ENCODE results near the gene KRT76.
"Not testable (repeated sequence)": the region's sequence is repeated elsewhere in the genome, so short reads cannot be mapped to it uniquely, and the experiment has no call there.

Gene KRT76

DNA sequence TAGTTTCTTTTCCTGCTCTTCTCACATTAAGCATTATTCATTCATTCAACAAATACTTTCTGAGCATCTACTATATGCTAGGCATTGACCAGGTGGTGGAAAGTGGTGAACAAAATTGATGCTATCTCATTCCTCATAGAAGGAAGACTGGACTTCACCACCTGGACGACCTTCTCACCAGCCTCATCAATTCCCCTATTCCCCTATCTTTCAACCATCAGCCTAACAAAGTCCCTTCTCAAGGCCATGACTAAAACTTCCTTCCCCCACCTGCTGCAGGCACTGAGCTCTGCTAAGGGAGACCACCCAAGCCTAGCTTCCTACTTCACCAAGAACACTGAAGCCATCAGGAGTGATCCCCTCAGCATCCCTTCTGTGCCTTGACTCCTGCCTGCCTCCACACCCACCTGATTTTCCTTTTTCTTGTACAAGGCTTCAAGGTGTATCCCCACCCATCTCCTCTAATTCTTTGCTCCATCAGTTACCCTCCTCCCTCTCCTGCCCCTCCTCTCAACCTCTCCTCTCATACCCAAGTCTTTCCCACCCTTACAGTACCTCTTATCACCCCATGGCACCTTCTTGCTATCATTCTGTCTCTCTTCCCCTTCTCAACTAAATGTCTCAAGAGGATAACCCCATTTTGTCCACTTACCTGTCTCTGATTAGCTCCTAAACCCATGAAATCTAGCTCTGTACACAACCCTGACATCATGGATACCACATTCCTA lies 19.5 kb downstream of the KRT76 start:
- no peak for DNase-seq

DNA sequence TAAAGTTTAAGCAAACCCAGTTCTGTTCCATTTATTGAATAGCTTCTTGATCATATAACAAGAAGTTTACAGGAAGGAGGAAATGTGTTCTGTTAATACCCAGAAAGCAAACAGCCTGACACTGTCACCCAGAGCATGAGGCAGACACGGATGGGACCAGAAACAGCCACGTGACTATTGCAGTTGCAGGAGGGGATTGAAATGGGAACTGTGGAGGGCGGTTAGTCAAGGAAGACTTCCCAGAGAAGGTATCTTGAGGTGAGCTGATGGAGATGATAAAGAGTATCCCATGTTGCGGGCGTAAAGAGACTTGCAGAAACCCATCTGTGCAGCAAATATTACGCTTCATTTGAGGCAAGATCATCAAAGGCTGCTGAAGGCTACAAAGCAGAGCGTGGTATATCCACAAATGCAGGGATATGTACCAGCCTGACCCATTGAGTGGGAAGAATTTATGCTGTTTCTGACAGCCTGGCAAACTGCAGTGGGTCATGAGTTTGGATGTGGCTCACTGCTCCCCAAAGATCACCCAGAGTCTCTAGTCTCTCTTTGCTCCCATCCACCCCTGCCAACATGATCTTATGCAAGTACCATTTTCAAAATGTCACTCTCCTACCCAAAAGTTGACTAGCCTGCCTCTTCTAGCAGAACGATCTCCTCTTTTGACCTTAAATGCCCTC lies 20.7 kb downstream of the KRT76 start:
- DNase-seq = no peak

GRCh38 chr12:52755533-52755932 lies 21.6 kb downstream of the KRT76 start:
- no peak for DNase-seq

GRCh38 chr12:52754135-52754534 lies 23.0 kb downstream of the KRT76 start:
- DNase-seq = no peak

- DNase-seq = no peak
These were observed 23.9 kb downstream of the KRT76 start for GRCh38 chr12:52753283-52753682.

DNA sequence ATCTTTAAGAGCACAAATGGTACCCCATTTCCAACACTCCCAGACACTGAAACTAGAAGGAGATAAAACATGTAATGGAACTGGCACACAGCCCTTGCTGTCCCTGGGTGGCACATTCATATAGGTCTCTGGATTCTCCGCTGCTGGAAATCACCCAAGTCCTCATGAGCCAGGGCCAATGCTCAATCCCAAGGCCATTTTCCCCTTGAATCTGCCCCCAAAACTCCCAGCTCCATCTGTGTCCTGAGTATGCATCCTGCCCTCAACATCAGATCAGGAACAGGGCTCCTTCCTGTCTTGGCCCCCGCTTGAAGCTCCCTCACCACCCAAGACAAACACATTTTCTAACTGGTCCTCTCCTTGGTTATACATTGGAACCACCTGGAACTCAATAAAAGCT lies 24.6 kb downstream of the KRT76 start:
- DNase-seq = no peak

DNA sequence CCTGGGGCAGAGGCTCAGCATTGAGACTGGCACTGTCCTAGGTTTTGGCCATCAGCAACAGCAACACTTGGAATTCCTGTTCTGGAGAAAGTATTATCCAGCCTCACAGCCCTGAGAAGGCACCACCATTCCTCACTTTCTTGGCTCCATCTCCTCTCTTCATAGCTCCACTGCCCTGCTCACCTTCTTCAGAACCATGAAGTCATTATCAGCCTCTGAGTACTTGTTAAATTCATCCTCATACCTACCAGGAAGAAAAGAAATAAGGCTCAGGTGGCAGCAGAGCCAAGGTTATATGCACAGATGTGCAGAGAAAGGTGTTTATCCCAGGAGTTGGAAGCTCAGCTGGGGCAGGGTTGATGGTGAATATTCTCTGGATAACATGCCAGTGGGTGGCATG lies 25.4 kb downstream of the KRT76 start:
- DNase-seq = no peak

- not testable (repeated sequence) for DNase-seq
These were observed 26.6 kb downstream of the KRT76 start for GRCh38 chr12:52750532-52750931.

- no peak for DNase-seq
These were observed 27.3 kb downstream of the KRT76 start for GRCh38 chr12:52749827-52750226.

- DNase-seq = no peak
These were observed 28.6 kb downstream of the KRT76 start for GRCh38 chr12:52748578-52748977.

GRCh38 chr12:52745554-52745953 lies 31.6 kb downstream of the KRT76 start:
- DNase-seq = no peak

GRCh38 chr12:52744493-52745156 lies 32.5 kb downstream of the KRT76 start:
- DNase-seq = no peak

DNA sequence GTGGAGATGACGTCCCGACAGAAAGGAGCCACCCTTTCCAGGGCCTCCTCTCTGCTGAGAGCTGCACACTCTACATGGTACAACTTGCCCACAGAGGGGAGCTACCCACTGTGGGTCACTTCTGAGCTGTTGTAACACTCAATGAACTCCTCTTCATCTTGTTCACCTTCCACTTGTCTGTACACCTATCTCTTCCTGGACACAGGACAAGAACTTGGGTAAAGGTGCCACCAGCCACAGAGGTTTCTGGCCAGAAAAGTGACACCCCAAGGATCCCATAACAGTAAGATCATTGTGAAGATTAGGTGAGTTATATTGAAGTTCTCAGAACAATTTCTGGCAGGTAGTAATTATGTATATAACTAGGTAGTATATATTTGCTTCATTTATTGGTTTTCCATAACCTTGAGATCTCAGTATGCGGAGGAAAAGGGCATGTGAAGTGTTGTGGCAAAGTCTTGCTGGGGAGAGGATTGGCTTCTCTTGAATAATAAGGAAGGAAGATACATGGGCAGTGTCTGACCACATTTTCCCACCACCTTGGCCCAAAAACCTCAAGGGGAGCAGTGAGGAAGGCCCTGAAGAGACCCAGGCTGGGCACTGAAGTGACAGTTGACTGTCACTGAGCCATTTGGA lies 34.2 kb downstream of the KRT76 start:
- DNase-seq = no peak

DNA sequence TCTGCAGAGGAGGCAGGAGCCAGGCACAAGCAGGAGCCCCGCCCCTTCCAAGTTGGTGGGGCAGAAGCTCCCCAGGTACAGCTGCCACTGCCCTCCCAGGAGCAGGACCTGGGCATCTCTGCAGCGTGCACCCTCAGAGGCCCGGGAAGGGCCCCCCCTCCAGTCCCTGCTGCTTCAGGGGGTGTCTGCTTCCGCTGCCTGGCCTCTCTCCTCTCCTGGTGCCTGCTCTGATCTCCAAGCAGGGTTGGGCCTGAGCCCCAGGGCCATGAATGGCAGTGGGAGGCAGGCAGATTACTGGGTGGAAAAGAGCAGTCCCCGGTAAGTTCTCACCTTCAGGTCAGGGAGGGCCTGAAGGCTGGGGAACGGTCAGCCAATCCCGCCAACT lies 35.0 kb downstream of the KRT76 start:
- no peak for DNase-seq

GRCh38 chr12:52741375-52742195 lies 35.6 kb downstream of the KRT76 start:
- peak; percentile 66 to 75 for DNase-seq

GRCh38 chr12:52740584-52740983 lies 36.6 kb downstream of the KRT76 start:
- no peak for DNase-seq

DNA sequence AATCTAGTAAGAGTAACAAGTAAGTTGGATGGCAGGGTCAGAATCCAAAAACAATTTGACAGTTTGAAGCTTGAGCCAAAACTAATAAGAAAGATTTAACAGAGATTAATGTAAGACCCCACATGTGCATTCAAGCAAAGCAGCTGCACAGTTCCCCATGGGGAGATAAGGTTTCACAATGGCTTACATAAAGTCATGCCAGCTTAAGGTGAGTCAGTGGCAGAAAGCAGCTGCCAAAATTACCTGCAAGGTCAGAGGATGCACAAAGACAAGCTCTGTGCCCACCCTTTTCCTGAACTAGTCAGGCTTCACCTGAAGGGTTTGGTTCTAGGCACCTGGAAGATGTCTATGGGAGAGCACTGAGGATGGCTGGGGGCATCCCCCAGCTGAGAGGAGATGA lies 37.2 kb downstream of the KRT76 start:
- DNase-seq = no peak

GRCh38 chr12:52735816-52736632 lies 41.1 kb downstream of the KRT76 start:
- no peak for DNase-seq

DNA sequence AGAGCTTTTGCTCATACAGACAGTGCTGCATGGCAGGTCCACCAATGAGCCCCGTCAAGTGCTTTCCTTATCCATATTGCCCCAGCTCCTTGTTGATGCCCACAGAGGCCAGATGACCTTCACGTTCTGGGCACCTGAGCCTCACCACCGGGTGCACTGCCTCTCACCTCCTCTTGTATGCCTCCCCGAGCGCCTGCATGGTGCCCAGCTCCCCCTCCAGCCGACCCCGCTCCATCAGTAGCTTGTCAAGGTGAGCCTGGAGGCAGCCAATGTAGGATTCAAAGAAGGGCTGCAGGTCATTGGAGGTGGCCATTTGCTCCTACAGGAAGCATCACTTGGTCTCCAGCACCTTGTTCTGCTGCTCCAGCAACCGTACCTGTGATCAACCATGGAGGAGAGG lies 42.0 kb downstream of the KRT76 start:
- no peak for DNase-seq

DNA sequence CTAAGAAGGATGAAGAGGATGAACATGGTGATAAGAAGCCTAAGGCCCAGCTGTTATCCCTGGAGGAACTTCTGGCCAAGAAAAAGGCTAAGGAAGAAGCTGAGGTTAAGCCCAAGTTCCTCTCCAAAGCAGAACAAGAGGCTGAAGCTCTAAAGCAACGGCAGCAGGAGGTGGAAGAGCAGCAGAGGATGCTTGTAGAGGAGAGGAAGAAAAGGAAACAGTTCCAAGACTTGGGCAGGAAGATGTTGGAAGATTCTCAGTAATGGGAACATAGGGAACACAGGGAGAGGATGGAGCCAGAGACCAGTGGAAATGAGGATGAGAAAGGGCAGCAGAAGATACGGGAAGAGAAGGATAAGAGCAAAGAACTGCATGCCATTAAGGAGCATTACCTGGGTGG lies 46.4 kb downstream of the KRT76 start:
- no peak for DNase-seq

GRCh38 chr12:52730383-52730782 lies 46.8 kb downstream of the KRT76 start:
- no peak for DNase-seq

GRCh38 chr12:52729147-52729546 lies 48.0 kb downstream of the KRT76 start:
- no peak for DNase-seq

Measured in activated CD4-positive, alpha-beta T cell treated with anti-CD3 and anti-CD28 coated beads, Interleukin-2, amount 50 U/mL, for 48 hours (primary cell).